Hepatocyte (in vitro differentiated cells): ENCODE data around the gene MYL6. TPM values are rescaled to one million over a fixed set of nuclear protein-coding genes. Genes with fewer than 3 reads are reported as not detected.

Source experiments
- DNase-seq: peaks from one replicate; pipeline ENCODE4 v3.0.0-alpha.2; 2016; ENCODE audit warnings: low spot score
- H2AFZ ChIP-seq: fragments of 200-600 bp; sonication (generic); 2 replicates; pipeline ENCODE4 v1.6.0; 2016; ENCODE audit warnings: antibody characterized with exemption, mild to moderate bottlenecking
- H3K27ac ChIP-seq: fragments of 200-600 bp; sonication (generic); 2 replicates; pipeline ENCODE4 v1.5.1; 2016; ENCODE audit warnings: mild to moderate bottlenecking
- H3K27me3 ChIP-seq: fragments of 200-600 bp; sonication (generic); 2 replicates; pipeline ENCODE4 v1.6.1; 2016
- H3K36me3 ChIP-seq: fragments of 200-600 bp; sonication (generic); replicated peaks from 2 replicates; pipeline ENCODE4 v1.5.1; 2016; ENCODE audit warnings: low read depth; ENCODE audit not compliant: insufficient read depth
- H3K4me1 ChIP-seq: fragments of 200-600 bp; sonication (generic); 2 replicates; pipeline ENCODE4 v1.5.1; 2016; ENCODE audit warnings: mild to moderate bottlenecking, moderate library complexity; ENCODE audit not compliant: insufficient read depth
- H3K4me2 ChIP-seq: fragments of 200-600 bp; sonication (generic); 2 replicates; pipeline ENCODE4 v1.6.0; 2016
- H3K4me3 ChIP-seq: fragments of 200-600 bp; sonication (generic); 2 replicates; pipeline ENCODE4 v1.5.1; 2016; ENCODE audit warnings: mild to moderate bottlenecking
- H3K79me2 ChIP-seq: fragments of 200-600 bp; sonication (generic); 2 replicates; pipeline ENCODE4 v1.6.0; 2017; ENCODE audit warnings: mild to moderate bottlenecking
- H3K9me2 ChIP-seq: fragments of 200-600 bp; sonication (generic); replicated peaks from 2 replicates; pipeline ENCODE4 v1.6.0; 2017; ENCODE audit warnings: mild to moderate bottlenecking; ENCODE audit not compliant: insufficient read depth
- H3K9me3 ChIP-seq: fragments of 200-600 bp; sonication (generic); 2 replicates; pipeline ENCODE4 v1.5.1; 2016; ENCODE audit warnings: low read depth, mild to moderate bottlenecking
- H4K20me1 ChIP-seq: fragments of 200-600 bp; sonication (generic); 2 replicates; pipeline ENCODE4 v1.6.0; 2016; ENCODE audit warnings: mild to moderate bottlenecking; ENCODE audit not compliant: insufficient read depth, poor library complexity, severe bottlenecking
- EZH2 ChIP-seq: fragments of 200-600 bp; sonication (generic); IDR thresholded peaks from 2 replicates; pipeline ENCODE4 v1.6.1; 2016; ENCODE audit warnings: antibody characterized with exemption, mild to moderate bottlenecking, borderline replicate concordance
- EZH2phosphoT487 ChIP-seq: fragments of 200-600 bp; sonication (generic); IDR thresholded peaks from one replicate; pipeline ENCODE4 v1.6.1; 2018; ENCODE audit warnings: antibody characterized with exemption, mild to moderate bottlenecking, low read depth, moderate library complexity; ENCODE audit not compliant: unreplicated experiment, severe bottlenecking
- WGBS: methylation state at CpG from one replicate; pipeline ENCODE4 v1.1.6; 2016; ENCODE audit warnings: low lambda C conversion rate; ENCODE audit errors: missing lambda C conversion rate; 5-methylcytosine and 5-hydroxymethylcytosine counted together
- polyA plus RNA-seq: library from polyadenylated mRNA; unstranded; fragments of >200 nt; fragmentation: Nextera tagmentation; extraction: Ambion mirVana; gene quantifications from 2 replicates; pipeline ENCODE4 v1.2.1, GENCODE V29; 2016
- total RNA-seq: library from RNA; depleted of rRNA; stranded (reverse); fragments of >200 nt; gene quantifications from 2 replicates; pipeline ENCODE4 v1.2.3, GENCODE V29; 2014
- TF ChIP-seq, protein P1 (sequence below): fragments of 200-600 bp; sonication (generic); IDR thresholded peaks from 2 replicates; pipeline ENCODE4 v1.5.1; 2016; ENCODE audit warnings: antibody characterized with exemption, mild to moderate bottlenecking; ENCODE audit not compliant: poor library complexity

Gene MYL6
- total and polyA plus RNA-seq, 2 experiments from 2014 or later: 1,441 to 2,273 TPM

DNA sequence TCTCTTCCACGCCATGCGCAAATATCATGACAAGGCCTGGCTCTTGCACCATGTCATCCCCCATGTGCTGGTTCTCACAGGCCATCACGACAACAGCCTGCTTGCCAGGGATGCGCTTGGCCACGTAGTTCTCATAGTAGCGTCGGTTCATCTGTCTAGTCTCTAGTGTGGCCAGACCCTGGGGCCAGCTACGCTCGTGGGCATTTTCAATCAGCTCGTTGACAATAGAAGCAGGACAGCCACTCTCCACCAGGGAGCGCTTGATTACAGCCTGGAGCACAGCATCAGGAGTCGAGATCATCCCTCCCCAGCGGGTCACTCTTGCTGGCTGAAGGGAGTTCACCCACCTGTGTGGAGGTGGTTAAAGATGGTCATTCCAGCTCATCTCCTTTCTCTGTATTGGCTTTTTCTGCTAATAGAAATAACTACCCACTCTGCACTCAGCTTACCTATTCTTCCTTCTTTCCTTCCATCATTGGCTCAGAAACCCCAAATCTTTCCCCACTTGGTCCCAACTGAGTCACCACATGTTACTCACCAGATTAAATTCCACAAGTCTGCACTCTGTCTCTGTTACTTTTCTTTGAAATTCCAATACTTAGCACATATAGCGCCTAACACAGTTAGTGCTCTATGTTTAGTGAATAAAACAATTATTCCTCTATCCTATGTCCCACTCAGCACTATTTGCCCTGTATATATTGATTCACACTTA is 48.5 kb downstream of the MYL6 start:
- Histone ChIP-seq H3K27ac (no peak overlapping the region), H3K36me3 (peaks cover 4% of the 10 kb centered on the region), H3K4me3 (no peak overlapping the region), H3K4me1 (no peaks in the 10 kb centered on the region), H4K20me1 (no peaks in the 10 kb centered on the region), H3K4me2 (no peak overlapping the region), H3K79me2 (no peaks in the 10 kb centered on the region), H3K27me3 (no peaks in the 10 kb centered on the region), H3K9me3 (no peaks in the 10 kb centered on the region), H2AFZ (no peak overlapping the region), H3K9me2 (no peaks in the 10 kb centered on the region)
- TF ChIP-seq, protein P1, sequence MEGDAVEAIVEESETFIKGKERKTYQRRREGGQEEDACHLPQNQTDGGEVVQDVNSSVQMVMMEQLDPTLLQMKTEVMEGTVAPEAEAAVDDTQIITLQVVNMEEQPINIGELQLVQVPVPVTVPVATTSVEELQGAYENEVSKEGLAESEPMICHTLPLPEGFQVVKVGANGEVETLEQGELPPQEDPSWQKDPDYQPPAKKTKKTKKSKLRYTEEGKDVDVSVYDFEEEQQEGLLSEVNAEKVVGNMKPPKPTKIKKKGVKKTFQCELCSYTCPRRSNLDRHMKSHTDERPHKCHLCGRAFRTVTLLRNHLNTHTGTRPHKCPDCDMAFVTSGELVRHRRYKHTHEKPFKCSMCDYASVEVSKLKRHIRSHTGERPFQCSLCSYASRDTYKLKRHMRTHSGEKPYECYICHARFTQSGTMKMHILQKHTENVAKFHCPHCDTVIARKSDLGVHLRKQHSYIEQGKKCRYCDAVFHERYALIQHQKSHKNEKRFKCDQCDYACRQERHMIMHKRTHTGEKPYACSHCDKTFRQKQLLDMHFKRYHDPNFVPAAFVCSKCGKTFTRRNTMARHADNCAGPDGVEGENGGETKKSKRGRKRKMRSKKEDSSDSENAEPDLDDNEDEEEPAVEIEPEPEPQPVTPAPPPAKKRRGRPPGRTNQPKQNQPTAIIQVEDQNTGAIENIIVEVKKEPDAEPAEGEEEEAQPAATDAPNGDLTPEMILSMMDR: peak; percentile 53
- TF ChIP-seq EZH2phosphoT487 (no peak), EZH2 (no peak)
- DNase-seq: peak; percentile 68
- WGBS: 65% methylated on average over 14 of the region's 14 CpGs

DNA sequence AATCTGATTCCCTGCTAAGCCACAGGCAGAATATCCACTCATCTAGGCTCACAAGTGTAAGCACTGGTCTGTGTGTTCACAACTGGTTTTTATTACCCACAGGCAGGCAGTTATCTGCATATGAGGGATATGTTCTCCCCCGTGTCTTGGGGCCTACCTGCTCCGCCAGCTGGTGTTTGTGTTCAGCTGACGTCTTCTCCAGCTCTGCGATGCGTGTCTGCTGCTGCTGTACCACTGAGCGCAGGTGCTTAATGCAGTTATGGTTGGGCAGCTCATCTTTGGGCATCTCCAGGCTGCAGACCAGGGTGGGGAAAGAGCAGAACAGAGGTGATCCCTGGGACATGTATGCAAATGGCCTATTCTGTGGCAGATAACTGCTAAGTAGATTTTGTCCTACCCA is 49.8 kb downstream of the MYL6 start:
- Histone ChIP-seq H3K79me2 (no peaks in the 10 kb centered on the region), H4K20me1 (no peaks in the 10 kb centered on the region), H3K27ac (no peak overlapping the region), H2AFZ (no peak overlapping the region), H3K36me3 (peaks cover 4% of the 10 kb centered on the region), H3K27me3 (no peaks in the 10 kb centered on the region), H3K4me2 (no peak overlapping the region), H3K9me2 (no peaks in the 10 kb centered on the region), H3K4me1 (no peaks in the 10 kb centered on the region), H3K4me3 (no peak overlapping the region), H3K9me3 (no peaks in the 10 kb centered on the region)
- WGBS: 86% methylated on average over 6 of the region's 6 CpGs
- no peak for TF ChIP-seq EZH2
- TF ChIP-seq, protein P1: no peak
- TF ChIP-seq EZH2phosphoT487: no peak
- DNase-seq: no peak

Other genes with a start within 250 kb of the MYL6 start
- gene PYM1, start 230.5 kb upstream of the MYL6 start, total RNA-seq: 33.7 and 44.5 TPM in 2 replicates
- 39.9 and 51.1 TPM in 2 replicates for gene PYM1, start 230.5 kb upstream of the MYL6 start, polyA plus RNA-seq
- gene DGKA, start 227.2 kb upstream of the MYL6 start, total RNA-seq: 25.3 and 27.0 TPM in 2 replicates
- 25.4 and 25.9 TPM in 2 replicates for gene DGKA, start 227.2 kb upstream of the MYL6 start, polyA plus RNA-seq
- gene PMEL, start 192.3 kb upstream of the MYL6 start, total RNA-seq: 8.6 and 15.3 TPM in 2 replicates
- gene PMEL, start 192.3 kb upstream of the MYL6 start, polyA plus RNA-seq: 27.9 and 34.2 TPM in 2 replicates
- gene CDK2, start 191.5 kb upstream of the MYL6 start, total RNA-seq: 26.6 and 31.1 TPM in 2 replicates
- gene CDK2, start 191.5 kb upstream of the MYL6 start, polyA plus RNA-seq: 23.9 and 25.8 TPM in 2 replicates
- 79.1 and 93.4 TPM in 2 replicates for gene RAB5B, start 184.3 kb upstream of the MYL6 start, total RNA-seq
- 101 and 103 TPM in 2 replicates for gene RAB5B, start 184.3 kb upstream of the MYL6 start, polyA plus RNA-seq
- 26.9 and 30.2 TPM in 2 replicates for gene SUOX, start 161.1 kb upstream of the MYL6 start, total RNA-seq
- 19.7 and 25.6 TPM in 2 replicates for gene SUOX, start 161.1 kb upstream of the MYL6 start, polyA plus RNA-seq
- gene IKZF4, start 137.3 kb upstream of the MYL6 start, total RNA-seq: 1.6 and 6.7 TPM in 2 replicates
- 3.5 and 5.3 TPM in 2 replicates for gene IKZF4, start 137.3 kb upstream of the MYL6 start, polyA plus RNA-seq
- 665 and 673 TPM in 2 replicates for gene RPS26, start 116.4 kb upstream of the MYL6 start, total RNA-seq
- 245 and 252 TPM in 2 replicates for gene RPS26, start 116.4 kb upstream of the MYL6 start, polyA plus RNA-seq
- gene ERBB3, start 78.2 kb upstream of the MYL6 start, total RNA-seq: 104 and 128 TPM in 2 replicates
- 56.1 and 69.0 TPM in 2 replicates for gene ERBB3, start 78.2 kb upstream of the MYL6 start, polyA plus RNA-seq
- 87.9 and 90.7 TPM in 2 replicates for gene PA2G4, start 53.8 kb upstream of the MYL6 start, total RNA-seq
- gene PA2G4, start 53.8 kb upstream of the MYL6 start, polyA plus RNA-seq: 102 and 109 TPM in 2 replicates
- 2,379 and 2,801 TPM in 2 replicates for gene RPL41, start 41.7 kb upstream of the MYL6 start, total RNA-seq
- gene RPL41, start 41.7 kb upstream of the MYL6 start, polyA plus RNA-seq: 2,115 and 2,240 TPM in 2 replicates
- 3.7 and 9.0 TPM in 2 replicates for gene ZC3H10, start 40.1 kb upstream of the MYL6 start, total RNA-seq
- 2.2 and 5.7 TPM in 2 replicates for gene ZC3H10, start 40.1 kb upstream of the MYL6 start, polyA plus RNA-seq
- 44.9 and 52.3 TPM in 2 replicates for gene ESYT1, start 30.1 kb upstream of the MYL6 start, total RNA-seq
- 40.0 and 43.8 TPM in 2 replicates for gene ESYT1, start 30.1 kb upstream of the MYL6 start, polyA plus RNA-seq
- gene MYL6B, start 5.8 kb upstream of the MYL6 start, total RNA-seq: 80.6 and 98.1 TPM in 2 replicates
- gene MYL6B, start 5.8 kb upstream of the MYL6 start, polyA plus RNA-seq: 82.2 and 83.9 TPM in 2 replicates
- gene SMARCC2, start 31.1 kb downstream of the MYL6 start, total RNA-seq: 34.8 and 37.4 TPM in 2 replicates
- 68.6 and 72.4 TPM in 2 replicates for gene SMARCC2, start 31.1 kb downstream of the MYL6 start, polyA plus RNA-seq
- 47.6 and 66.4 TPM in 2 replicates for gene RNF41, start 63.6 kb downstream of the MYL6 start, total RNA-seq
- 12.2 and 22.5 TPM in 2 replicates for gene RNF41, start 63.6 kb downstream of the MYL6 start, polyA plus RNA-seq
- gene NABP2, start 66.0 kb downstream of the MYL6 start, total RNA-seq: 21.9 and 35.4 TPM in 2 replicates
- 12.4 and 12.5 TPM in 2 replicates for gene NABP2, start 66.0 kb downstream of the MYL6 start, polyA plus RNA-seq
- 179 and 187 TPM in 2 replicates for gene SLC39A5, start 71.7 kb downstream of the MYL6 start, total RNA-seq
- 155 and 167 TPM in 2 replicates for gene SLC39A5, start 71.7 kb downstream of the MYL6 start, polyA plus RNA-seq
- gene ANKRD52, start 100.0 kb downstream of the MYL6 start, total RNA-seq: 21.9 and 23.3 TPM in 2 replicates
- 37.2 and 46.8 TPM in 2 replicates for gene ANKRD52, start 100.0 kb downstream of the MYL6 start, polyA plus RNA-seq
- gene COQ10A, start 108.6 kb downstream of the MYL6 start, total RNA-seq: 7.8 and 8.2 TPM in 2 replicates
- gene COQ10A, start 108.6 kb downstream of the MYL6 start, polyA plus RNA-seq: 9.6 and 10.7 TPM in 2 replicates
- 111 and 115 TPM in 2 replicates for gene CS, start 142.0 kb downstream of the MYL6 start, total RNA-seq
- 83.2 and 96.6 TPM in 2 replicates for gene CS, start 142.0 kb downstream of the MYL6 start, polyA plus RNA-seq
- gene CNPY2, start 157.6 kb downstream of the MYL6 start, total RNA-seq: 155 and 179 TPM in 2 replicates
- 428 and 474 TPM in 2 replicates for gene CNPY2, start 157.6 kb downstream of the MYL6 start, polyA plus RNA-seq
- 23.5 and 29.4 TPM in 2 replicates for gene PAN2, start 175.6 kb downstream of the MYL6 start, total RNA-seq
- gene PAN2, start 175.6 kb downstream of the MYL6 start, polyA plus RNA-seq: 23.6 and 41.1 TPM in 2 replicates
- 2.0 and 2.3 TPM in 2 replicates for gene IL23A, start 180.5 kb downstream of the MYL6 start, total RNA-seq
- 2.1 and 3.1 TPM in 2 replicates for gene IL23A, start 180.5 kb downstream of the MYL6 start, polyA plus RNA-seq
- 148 and 157 TPM in 2 replicates for gene STAT2, start 201.7 kb downstream of the MYL6 start, total RNA-seq
- gene STAT2, start 201.7 kb downstream of the MYL6 start, polyA plus RNA-seq: 90.1 and 104 TPM in 2 replicates
- 0.12 TPM in 1 of 2 replicates, not detected in the other for gene APOF, start 204.5 kb downstream of the MYL6 start, total RNA-seq
- gene APOF, start 204.5 kb downstream of the MYL6 start, polyA plus RNA-seq: 0.55 TPM in 1 of 2 replicates, not detected in the other